DND-41 (cell line): Measurements from ENCODE around the gene GCN1.

Experiments
- CTCF ChIP-seq: IDR thresholded peaks from 2 replicates; pipeline ENCODE4 v1.5.1; 2012; ENCODE audit warnings: borderline replicate concordance, low read length, moderate library complexity, mild to moderate bottlenecking; ENCODE audit not compliant: poor library complexity, severe bottlenecking; ENCODE audit errors: extremely low read depth
- EZH2 ChIP-seq: IDR thresholded peaks from 3 replicates; pipeline ENCODE4 v1.6.1; 2012; ENCODE audit warnings: borderline replicate concordance, low read depth, mild to moderate bottlenecking, moderate library complexity, low read length, inconsistent platforms; ENCODE audit not compliant: severe bottlenecking

DNA sequence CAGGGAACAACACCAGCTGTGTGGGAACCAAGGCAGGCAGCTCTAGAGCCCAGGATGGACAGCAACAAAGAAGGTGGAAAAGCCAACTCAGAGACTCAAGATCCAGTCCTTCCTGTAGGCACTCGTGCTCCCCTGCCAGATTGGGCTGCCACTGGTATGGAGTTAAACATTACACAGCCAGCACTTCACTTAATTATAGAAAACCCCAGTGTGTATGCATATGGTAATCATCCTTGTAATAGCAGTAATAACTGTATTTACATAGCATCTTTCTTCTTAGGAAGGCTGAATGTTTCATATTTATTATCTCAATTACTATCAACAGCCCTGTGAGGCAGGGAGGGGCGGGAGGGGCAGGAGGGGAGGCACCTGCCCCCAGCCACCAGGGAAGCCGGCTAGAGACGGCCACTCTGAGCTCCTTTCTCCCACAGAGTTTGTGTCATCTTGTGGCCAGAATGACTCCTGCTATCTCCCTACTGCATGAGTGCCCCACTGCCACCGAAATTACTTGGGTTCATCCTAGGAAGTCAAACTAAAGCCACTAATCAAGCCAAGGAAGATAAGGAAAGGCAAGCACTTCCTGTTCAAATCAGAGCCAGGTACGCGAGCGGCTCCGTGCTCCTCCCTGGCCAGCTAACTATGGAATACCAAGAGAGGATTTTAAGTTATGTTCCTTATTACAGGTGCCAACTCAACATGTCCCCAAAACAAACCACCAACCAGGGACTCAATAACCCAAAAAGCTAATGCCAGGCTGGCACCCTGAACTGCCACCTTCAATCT is 62.3 kb downstream of the GCN1 start:
- TF ChIP-seq CTCF (no peak), EZH2 (no peak)
